Mesenteric fat pad (tissue), 1 donor: ENCODE measurements around the gene FAM131B. TPM values are rescaled to one million over a fixed set of nuclear protein-coding genes. Genes with fewer than 3 reads are reported as not detected.
"Not testable (repeated sequence)": the region's sequence is repeated elsewhere in the genome, so short reads cannot be mapped to it uniquely, and the experiment has no call there.

Source experiments
- DNase-seq: peaks from one replicate; pipeline ENCODE4 v3.0.0-alpha.2; 2020; ENCODE audit warnings: low spot score
- long read RNA-seq: library from polyadenylated mRNA; unstranded; transcript quantifications from one replicate; pipeline ENCODE4 v2.0.0, GENCODE V29; 2020
- total RNA-seq: library from RNA; stranded (reverse); fragmentation: NEBNext Ultra II Directional; extraction: Animal tissue kit (Norgen Biotek cat#: 25700); gene quantifications from one replicate; pipeline ENCODE4 v1.2.1, GENCODE V29; 2021
- donor health status: DM: yes; HTN: yes; CAD: no.

FAM131B gene
- 1.8 TPM for total RNA-seq
- long read RNA-seq: 0 reads

DNA sequence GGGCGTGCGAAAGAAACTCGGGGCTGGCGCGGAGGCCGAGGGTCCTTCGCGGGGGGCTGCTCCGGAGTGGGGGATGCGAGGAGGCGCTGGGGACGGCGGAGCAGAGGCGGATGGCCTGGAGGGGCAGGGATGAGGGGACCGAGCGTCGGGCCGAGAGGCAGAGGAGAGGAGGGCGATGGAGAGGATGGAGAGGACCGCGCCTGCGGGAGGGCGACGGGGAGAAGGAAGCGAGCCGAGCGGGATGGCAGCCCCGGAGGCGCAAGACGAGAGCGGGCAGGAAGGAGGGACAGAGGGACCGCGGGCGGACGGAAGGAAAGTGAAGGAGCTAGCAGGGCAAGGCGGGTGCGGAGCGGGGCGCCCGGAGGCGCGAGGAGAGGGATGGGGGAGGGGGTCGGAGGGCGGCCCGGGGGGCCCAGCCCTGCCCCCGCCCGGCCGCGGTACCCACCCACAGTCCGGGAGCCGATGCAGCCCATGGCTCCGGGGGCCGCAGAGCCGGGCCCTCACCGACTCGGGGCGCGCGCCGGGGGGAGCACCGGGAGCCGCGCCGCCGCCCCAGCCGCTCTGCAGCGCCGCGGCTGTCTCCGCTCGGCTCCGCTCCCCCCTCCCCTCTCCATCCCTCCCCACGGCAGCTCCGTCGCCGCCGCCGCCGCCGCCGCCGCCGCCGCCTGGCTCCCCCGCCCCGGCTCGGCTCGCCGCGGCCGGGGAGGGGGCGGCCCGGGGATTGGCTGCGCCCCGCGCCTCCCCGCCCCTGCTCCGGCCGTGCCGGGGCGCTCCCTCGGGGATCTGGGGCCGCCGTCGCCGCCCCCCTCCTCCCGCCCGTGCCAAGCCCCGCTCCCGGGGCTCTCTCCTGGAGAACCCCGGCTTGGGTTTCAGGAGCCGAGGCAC lies at the start of gene FAM131B:
Gene FAM131B, minus strand, starts transcription at position 583 of the 885 bp plus-strand sequence. Its CDS starts 110 bp downstream, at position 473.
- peak; percentile 85 for DNase-seq

DNA sequence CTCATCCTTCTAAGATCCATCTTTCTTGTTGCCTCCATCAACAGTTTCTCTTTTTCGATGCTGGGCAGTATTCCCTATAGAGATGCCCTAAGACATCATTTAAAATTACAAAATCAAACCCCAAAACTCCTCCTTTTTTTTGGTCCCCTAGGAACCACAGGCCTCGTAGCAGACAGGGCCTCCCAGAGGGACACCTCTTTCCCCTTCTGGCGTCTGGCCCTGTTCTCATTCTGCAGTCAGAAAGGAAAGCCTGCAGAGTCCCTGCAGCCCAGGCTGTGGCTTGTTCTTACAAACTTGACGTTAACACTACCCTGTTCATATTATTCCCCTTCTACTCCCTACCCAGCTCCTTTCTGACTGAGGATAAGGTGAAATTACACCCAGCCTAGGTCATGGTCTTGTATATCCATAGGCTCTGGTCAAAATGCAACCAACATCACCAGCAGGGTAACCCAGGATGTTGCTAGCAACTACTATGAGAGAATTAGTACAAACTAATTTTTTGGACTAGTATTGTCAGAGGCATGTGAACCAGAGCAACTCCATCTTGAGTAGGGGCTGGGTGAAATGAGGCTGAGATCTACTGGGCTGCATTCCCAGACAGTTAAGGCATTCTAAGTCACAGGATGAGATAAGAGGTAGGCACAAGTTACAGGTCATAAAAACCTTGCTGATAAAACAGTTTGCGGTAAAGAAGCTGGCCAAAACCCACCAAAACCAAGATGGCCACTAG lies 49.6 kb upstream of the FAM131B start:
- no peak for DNase-seq

DNA sequence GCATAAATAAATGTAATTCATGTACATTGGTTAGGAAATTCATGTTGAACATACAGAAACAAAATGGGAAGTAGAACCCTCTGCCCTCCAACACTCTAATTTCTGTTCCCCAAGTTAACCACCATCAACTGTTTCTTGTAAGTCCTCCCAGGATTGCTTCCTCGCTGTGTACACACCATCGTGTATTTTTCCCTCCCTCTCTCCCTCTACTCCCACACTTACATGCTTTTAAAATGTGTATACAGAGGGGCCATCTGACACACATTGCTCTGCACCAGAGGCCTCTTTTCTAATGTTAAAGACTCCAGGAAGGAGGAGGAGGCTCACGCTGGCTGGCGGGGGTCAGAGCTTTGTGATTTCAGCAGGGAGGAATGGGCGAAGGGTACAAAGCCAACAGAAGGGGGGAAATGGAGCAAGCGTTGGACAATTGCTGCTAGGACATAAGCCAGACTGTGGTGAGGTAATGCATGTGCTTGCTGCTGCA lies 48.0 kb upstream of the FAM131B start:
- no peak for DNase-seq

DNA sequence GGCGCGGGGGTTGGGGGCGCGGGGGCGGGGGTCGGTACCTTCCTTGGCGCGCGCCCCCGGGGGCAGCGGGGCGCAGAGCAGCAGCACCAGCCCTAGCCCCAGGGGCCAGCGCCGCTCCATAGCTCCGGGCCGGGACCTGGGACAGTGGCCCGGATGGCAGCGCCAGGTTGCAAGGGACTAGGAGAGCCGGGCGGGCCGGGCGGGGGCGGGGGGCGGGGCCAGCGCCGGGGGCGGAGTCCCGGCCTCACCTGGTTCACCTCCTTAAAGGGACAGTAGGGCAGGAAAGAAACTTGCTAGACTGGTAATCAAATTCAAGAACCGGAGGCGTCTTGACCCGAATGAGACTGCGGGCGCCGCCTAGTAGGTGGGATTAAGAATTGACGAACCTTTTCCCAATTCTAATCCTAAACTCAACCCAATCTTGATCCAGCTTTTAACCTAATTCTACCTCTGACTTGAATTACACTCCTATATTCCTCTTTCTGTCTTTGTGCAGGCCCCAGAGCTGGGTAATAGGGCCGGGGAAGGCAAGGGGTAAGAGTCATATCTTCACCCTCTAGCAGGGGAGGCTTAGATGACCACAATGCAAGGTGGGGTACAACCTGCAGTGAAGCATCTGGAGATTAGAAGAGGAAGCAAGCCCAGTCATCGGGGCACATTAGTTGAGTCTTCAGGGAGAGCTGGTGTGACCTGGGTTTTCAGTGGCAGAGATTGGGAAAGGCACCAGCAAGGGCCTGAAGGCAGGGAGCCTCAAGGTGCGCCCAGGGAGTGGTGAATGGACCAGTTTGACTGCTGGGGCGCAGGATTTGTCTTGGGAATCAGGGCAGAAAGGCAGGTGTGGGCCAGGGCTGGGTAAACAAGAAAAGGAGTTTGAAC lies 46.4 kb upstream of the FAM131B start, which contains the start of gene EPHA1:
Gene EPHA1, minus strand, starts transcription at position 171 of the 876 bp plus-strand sequence. Its CDS starts 51 bp downstream, at position 120.
- DNase-seq: no peak

DNA sequence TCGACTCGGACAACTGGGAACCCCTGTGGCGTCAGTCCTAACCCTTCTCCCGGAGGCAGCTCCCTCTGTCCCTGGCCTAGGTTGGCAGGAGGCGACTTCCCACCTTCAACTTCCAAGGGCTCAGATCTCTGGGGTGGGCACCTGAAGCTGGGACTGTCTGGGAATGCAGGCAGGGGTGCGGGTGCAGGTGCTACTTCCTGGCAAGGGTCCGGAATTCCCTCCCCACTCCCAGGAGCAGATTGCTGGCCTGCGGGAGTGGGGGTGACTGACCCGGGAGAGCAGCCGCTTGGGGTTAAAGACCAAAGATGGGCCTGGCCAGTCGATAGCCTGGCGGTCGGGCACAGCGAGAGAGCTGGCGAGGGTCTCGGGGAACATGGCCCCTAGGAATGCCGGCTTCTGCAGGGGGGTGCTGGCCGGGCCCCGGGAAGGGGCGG lies 45.8 kb upstream of the FAM131B start:
- DNase-seq: no peak

DNA sequence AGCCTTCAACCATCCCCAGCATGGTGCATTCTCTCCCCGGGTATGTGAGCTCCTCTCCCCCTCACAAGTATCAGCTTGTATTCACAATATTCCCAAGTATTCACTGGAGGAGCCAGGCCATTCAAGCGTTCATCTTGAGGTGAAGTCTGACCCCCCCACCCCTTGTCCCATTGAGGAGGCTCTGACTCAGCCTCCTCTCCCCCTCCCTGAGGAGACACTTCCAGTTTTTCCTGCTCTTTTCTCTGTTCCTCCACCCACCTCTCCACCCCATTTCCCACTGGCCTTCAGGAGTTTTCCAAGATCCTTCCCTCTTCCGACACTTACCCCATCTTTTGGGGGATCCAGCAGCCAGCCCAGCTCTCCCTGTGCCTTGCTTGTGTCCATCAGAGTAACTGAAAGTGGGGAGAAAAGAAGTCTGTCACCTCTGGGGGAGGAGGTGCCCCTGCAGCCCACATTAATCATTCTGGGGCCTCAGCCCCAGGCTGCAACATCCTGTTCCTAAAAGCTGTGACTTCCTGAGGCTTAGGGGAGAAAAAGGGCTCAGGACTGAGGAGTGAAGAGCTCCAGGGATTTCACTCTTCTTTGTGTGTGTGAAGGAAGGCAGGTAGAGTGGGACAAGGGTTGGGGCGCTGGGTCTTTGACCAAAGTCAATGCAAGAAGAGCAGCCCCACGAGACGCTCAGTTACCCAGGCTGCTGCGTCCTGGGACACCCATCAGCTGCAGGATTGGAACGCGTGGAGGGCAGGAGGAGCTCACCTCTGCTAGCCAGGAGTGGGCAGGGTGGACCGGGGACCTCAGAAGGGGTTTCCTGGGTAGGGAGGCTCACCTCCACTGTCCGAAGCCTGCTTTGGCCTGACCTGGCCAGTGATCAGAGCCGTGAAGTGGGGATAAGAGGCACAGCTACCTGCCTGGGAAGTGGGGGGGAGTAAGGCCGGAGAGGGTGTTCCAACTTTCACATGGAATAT lies 45.1 kb upstream of the FAM131B start:
- no peak for DNase-seq

DNA sequence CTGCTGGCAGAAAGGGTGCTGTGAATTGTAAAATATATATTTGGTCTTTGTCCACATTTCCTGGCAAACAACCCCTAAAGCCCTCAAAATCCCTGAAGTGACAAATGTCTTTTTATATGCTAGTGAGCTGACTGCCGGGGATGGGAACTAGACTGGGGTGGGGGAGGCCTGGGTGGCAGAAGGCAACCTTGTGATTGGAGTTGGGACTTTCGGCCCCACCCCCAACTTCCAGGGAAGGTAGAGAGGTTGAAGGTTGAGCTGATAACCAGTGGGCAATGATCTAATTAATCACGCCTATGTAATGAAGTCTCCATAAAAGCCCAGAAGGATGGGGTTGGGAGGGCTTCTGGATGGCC lies 43.5 kb upstream of the FAM131B start:
- no peak for DNase-seq

DNA sequence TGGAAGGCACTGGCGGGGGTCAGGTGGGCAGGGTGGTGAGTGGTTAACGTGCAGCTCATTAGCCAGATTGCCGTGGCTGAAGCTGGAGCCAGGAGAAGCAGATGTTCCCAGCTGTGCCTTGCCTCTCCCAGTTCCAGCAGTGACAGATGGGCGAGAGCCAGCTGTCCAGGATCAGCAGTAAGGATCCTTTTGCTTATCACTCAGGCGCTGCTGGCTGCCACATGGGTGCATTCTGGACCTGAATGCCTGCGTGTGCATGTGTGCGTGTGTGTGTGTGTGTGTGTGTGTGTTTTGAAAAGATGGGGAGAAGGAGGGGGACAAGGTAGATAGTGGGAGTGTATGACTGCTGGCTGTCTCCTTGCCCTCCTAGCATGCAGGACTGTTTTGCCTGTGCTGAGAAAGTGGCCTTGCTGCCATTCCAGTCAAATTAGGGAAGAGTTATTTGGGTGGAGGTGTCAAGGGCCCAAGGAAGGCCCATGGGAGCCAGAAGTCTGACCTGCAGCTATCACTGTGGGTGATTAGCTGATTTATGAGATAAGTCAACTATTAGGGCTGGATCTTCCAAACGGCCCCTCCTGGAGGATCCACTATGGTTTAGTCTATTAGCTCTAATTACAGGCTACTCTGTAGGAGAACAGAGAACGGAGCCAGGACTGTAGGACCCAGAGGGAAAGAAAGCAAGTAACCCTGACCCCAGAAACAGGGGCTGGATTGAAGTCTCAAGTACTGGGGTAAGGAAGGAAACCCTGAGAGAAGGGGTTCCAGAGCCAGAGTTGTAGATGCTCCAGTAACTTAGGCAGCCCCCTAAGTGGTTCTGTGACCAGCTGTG lies 42.9 kb upstream of the FAM131B start:
- no peak for DNase-seq

DNA sequence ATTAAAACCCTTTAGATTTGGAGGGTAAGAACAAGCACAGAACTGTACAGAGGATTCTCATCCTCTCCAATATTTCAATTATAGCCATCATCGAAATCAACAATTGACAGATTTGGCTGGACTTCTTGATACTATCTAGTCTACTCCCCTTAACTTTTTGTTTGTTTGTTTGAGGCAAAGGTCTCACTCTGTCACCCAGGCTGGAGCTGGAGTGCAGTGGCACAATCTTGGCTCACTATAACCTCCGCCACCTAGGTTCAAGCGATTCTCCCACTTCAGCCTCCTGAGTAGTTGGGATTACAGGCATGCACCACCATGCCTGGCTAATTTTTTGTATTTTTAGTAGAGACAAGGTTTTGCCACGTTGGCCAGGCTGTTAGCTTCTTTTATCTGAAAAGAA lies 39.7 kb upstream of the FAM131B start:
- not testable (repeated sequence) for DNase-seq

DNA sequence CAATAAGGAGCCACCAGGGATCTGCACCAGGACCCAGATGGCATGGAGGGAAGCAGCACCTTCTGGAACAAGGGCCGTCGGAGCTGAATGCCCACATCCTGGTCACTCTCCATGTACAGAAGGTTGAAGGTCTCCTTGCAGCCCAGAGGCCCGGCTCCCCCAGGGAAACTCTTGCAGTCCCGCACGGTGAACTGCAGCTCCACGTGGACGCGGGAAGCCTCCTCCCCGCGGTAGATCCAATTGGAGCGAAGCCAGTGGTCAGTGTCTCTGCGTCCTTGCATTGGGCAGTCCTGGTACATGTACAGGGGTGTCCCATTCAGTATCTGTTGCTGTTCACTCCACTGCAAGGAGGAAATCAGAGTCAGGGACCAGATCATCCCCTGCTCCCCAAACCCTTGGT lies 38.8 kb upstream of the FAM131B start:
- DNase-seq: no peak

DNA sequence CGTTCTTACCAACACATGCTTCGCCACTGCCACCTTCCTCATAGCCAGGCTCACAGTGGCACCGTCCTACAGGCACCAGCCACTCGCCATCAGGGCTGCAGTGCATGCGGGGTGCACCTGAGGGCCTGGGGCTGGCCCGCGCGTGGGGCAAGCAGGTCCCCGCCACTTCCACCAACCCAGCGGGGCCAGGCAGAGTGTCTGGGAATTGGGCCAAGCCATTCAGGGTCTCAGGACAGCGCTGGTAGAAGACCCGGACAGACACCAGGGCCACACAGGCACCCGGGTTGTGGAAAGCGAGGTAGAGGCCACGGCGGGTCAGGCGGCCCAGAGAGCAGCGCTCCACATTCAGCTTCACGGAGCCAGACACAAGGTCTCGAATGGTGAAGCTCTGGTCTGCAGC lies 37.1 kb upstream of the FAM131B start:
- DNase-seq: no peak

DNA sequence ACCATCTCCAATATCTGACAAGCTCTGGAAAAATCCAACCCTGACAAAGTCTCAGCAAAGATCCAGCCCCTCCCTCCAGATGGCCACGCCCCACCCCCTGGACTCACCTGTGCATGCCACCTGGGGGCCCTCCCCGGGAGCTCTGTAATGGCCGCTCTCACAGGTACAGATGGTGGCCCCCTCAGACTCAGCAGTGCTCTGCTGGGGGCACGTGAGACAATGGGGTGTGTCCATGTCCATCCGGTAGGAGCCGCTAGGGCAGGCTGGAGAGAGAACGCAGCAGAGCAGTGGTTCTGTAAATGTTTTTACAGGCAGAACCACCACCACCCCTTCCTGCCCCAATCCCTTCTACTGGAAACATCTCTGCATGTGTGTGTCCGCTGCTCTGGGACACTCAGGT lies 36.6 kb upstream of the FAM131B start:
- DNase-seq: no peak

DNA sequence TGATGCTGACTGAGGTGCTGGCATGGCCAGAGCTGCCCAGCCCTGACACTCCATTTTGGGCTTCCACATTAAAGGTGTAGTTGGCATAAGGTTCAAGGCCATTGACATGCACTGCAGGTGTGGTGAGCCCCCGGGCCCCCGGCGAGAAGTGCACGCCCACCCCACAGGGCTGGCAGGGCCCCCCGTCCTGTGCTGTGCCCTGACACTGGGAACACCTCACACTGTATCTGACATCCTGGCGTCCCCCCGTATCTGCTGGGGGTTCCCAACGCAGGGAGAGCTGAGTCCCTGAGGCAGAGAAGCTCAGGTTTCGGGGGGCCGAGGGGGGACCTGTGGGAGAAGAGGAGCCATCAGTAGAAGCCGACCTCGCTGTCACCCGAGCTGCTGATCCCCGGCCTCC lies 36.1 kb upstream of the FAM131B start:
- no peak for DNase-seq

DNA sequence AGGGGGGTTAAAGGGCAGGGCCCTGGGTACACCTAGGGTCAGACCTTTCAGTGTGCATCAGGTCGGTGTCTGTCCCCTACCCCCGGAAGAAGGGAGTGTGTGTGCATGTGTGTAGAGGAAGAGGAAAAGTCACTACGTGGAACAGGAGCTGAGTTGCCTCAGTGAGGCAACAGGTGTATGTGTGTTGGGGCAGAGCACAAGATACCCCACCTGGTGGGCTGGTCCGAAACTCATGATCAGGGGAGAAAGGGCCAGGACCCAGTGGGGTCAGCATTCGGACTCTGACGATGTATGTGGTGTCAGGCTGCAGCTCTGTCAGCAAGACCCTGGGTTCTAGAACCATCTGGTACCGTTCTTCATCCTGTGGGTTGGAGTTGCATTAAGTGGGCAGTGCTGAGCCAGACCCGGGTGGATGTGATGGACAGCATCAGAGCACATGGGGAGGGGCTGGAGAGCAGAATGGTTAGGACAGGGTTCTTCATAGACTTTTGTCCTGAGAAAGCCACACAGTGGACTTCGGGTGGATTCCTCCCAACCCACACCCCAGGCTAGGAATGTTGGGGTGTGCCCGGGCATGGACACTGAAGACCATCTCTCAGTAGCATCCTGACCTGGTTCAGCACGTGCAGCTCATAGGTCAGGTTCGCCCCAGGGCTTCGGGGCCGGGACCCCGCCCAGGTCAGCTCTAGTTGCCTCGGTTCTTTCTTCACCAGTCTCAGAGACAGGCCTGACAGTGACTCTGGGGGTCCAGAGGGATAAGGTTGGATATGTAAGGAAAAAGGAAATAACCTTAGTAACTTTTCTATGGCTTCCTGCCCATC lies 35.4 kb upstream of the FAM131B start:
- no peak for DNase-seq

DNA sequence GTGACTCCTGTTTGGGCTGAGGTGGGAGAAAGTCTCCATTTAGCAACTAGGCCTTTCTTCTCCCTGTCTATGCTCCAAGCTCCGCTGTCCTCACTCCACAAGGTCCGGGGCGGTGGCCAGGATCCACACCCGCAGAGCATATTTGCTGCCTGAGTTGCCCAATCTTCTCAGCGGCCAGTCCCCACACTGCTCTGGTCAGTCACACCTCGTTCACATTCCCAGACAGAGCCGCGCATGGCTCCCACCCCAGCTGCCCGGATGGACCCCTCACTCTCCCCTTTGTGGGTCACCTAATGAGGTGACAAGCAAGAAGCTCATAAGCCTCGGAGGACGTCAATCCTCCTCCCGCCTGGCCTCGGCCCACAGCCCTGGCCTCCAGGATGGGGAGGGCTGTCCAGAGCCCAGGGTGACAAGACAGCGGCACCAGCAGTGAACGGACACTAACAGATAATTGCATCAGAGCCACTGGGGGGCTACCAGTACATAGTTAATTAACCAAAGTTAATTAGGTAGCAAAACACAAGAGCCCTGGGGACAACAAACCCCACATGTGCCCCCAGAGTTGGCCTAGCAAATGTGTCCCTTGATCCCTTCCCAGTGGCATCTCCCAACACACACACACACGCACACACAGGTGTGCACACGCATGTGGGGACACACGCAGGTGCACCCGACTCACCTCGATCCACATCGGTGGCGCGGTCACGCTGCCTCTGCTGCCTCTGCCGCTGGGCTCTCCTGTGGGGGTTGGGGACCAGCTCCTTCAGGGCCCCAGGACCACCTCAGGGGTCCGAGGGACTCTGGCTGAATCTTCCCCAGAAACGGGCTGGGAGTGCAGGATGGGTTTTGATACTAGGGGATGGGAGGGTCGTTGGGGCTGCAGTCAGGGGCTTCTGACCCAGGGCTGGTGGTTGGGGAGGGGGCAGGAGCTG lies 34.4 kb upstream of the FAM131B start:
- DNase-seq: no peak

DNA sequence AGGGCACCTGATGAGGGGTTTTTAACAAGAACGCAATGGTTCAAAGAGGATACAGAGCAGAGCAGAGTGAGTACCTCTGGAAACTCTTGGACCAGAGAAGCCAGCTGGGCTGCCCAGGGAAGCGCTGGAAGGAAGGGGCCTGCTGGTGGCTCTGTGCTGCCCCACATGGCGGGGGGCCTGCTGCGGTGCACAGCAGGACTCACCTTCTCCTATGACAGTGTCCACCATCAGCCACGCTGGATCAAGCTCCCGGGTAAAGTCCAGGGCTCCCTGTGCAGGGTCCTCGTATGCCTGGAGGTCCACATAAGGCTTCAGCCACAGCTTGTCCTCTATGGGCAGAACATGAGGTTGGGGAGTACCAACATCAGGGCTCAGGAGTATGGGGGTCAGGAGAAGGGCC lies 33.7 kb upstream of the FAM131B start:
- no peak for DNase-seq
